Endothelial cell (in vitro differentiated cells): ENCODE results near the gene KCNQ4. TPM values are rescaled to one million over a fixed set of nuclear protein-coding genes. Genes with fewer than 3 reads are reported as not detected.
A peak's percentile ranks its signal among the peaks of the same experiment; 100 is the strongest.

Experiments
- DNase-seq: peaks from one replicate; pipeline ENCODE4 v3.0.0; 2021; ENCODE audit warnings: low spot score
- H3K27ac Mint-ChIP-seq: one replicate; pipeline ENCODE4 v1.8.0; 2021; ENCODE audit warnings: mixed read lengths, inconsistent platforms; ENCODE audit not compliant: unreplicated experiment
- H3K27me3 Mint-ChIP-seq: one replicate; pipeline ENCODE4 v1.8.0; 2021; ENCODE audit warnings: mild to moderate bottlenecking, moderate library complexity, mixed read lengths, inconsistent platforms; ENCODE audit not compliant: unreplicated experiment
- H3K36me3 Mint-ChIP-seq: one replicate; pipeline ENCODE4 v1.8.0; 2021; ENCODE audit warnings: mild to moderate bottlenecking, low read depth, mixed read lengths, inconsistent platforms; ENCODE audit not compliant: unreplicated experiment
- H3K4me1 Mint-ChIP-seq: one replicate; pipeline ENCODE4 v1.8.0; 2021; ENCODE audit warnings: mild to moderate bottlenecking, mixed read lengths, inconsistent platforms; ENCODE audit not compliant: unreplicated experiment
- H3K4me3 Mint-ChIP-seq: one replicate; pipeline ENCODE4 v1.8.0; 2021; ENCODE audit warnings: mild to moderate bottlenecking, mixed read lengths, inconsistent platforms; ENCODE audit not compliant: unreplicated experiment
- H3K9me3 Mint-ChIP-seq: one replicate; pipeline ENCODE4 v1.8.0; 2021; ENCODE audit warnings: mixed read lengths, inconsistent platforms; ENCODE audit not compliant: unreplicated experiment
- long read RNA-seq: library from polyadenylated mRNA; unstranded; transcript quantifications from one replicate; pipeline ENCODE4 v2.0.0, GENCODE V29; 2020; ENCODE audit not compliant: unreplicated experiment
- total RNA-seq: library from RNA; stranded (reverse); fragmentation: NEBNext Ultra II Directional; extraction: Animal tissue kit (Norgen Biotek cat#: 25700); gene quantifications from one replicate; pipeline ENCODE4 v1.2.1, GENCODE V29; 2021; ENCODE audit not compliant: unreplicated experiment
- TF ChIP-seq, protein P1 (sequence below): fragments of 200-600 bp; sonication (generic); IDR thresholded peaks from one replicate; pipeline ENCODE4 v1.5.0; 2021; ENCODE audit warnings: antibody characterized with exemption; ENCODE audit not compliant: unreplicated experiment

The KCNQ4 gene
- 1.5 TPM for total RNA-seq
- long read RNA-seq, result 0 reads

DNA sequence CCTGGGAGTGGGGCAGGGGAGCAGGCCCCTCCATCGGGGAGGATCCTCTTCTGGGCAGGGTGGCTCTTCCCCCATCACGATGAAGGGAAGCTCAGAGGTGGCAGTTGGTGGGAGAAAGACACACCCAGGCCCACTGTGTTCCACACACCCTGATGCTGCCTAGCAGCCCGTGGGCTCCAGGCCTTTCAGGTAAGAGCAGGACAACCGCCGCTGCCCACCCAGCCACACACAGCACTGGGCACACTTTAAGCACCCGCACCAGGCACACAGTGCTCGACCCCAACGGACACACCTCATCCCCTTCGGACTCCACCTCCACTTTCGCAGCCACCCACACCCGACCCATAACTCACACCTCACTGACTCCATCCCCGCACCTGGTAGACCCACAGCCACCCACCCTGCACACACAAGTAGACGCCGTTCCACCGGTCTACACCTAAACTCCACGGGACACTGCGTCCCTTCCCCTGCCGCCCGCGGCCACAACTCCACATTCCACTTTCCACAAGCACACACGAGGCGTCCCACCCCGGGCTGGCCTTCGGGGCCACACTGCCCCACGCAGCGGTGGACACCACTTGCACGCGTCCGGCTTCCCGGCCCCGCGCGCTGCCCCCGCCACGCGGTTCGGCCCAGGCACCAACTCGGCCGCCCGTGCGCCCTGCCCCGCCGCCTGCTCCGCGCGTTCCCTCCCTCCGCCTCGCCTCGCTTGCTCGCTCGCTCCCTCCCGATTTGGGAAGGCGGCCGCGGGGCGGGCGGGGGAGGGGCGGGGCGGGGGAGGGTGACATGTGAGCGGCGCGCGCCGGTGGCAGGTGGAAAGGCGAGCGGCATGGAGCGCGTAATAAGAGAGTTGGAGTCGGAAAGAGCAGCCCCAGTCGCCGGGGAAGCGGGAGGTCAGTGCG is at the start of gene KCNQ4:
KCNQ4 (plus strand) TSS at position 787 of the 905 bp plus-strand sequence. CDS start 307 bp downstream, outside the sequence.
- DNase-seq, result peak; percentile 31

DNA sequence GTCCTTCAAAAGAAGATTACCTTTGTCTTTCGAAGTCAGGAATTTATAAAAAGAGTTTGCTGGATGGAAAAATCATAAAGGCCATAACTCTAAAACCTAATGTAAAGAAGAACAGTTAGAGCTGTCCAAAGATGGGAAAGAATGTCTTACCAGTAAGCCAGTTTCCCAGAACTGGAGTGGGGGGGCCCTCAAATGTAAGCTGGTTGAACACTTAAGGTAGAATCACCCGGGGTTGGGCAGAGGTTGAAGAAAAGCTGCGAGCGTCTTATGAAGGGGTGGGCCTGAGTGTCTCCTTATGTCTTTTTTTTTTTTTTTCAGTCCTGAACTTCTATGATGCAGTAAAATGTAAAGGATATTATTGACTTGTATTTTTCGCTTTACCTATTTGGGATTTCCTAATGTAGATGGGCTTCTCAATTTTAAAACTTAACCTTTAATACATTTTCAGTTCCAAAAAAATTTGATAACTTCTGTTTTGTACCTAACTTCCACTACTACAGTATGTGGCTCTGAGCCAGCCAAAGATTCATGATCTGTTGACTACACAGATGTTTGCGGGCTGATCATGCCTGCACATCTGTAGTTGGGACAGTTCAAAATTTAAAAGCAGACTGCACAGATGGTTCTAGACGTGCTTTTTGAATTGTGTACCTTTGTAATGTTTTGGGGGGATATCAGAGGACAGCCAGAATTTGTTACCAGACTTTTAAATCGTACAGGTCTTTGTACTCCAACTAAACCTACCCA is 48.5 kb upstream of the KCNQ4 start:
- TF ChIP-seq, protein P1, sequence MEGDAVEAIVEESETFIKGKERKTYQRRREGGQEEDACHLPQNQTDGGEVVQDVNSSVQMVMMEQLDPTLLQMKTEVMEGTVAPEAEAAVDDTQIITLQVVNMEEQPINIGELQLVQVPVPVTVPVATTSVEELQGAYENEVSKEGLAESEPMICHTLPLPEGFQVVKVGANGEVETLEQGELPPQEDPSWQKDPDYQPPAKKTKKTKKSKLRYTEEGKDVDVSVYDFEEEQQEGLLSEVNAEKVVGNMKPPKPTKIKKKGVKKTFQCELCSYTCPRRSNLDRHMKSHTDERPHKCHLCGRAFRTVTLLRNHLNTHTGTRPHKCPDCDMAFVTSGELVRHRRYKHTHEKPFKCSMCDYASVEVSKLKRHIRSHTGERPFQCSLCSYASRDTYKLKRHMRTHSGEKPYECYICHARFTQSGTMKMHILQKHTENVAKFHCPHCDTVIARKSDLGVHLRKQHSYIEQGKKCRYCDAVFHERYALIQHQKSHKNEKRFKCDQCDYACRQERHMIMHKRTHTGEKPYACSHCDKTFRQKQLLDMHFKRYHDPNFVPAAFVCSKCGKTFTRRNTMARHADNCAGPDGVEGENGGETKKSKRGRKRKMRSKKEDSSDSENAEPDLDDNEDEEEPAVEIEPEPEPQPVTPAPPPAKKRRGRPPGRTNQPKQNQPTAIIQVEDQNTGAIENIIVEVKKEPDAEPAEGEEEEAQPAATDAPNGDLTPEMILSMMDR, result no peak
- H3K36me3 Mint-ChIP-seq, result peaks cover 12% of the 10 kb centered on the region
- H3K4me1 Mint-ChIP-seq, result peaks cover 25% of the 10 kb centered on the region
- DNase-seq, result no peak
- no peak overlapping the region for H3K4me3 Mint-ChIP-seq
- H3K27ac Mint-ChIP-seq, result peak overlapping the region; percentile 86
- peaks cover 3% of the 10 kb centered on the region for H3K27me3 Mint-ChIP-seq
- H3K9me3 Mint-ChIP-seq, result no peaks in the 10 kb centered on the region

More for the DNA sequence above, at the start of gene KCNQ4:
- TF ChIP-seq, protein P1, result no peak
- H3K36me3 Mint-ChIP-seq, result peaks cover 8% of the 10 kb centered on the region
- H3K4me1 Mint-ChIP-seq, result peaks cover 17% of the 10 kb centered on the region
- H3K27ac Mint-ChIP-seq, result peak within 1 kb of the TSS; percentile 67
- H3K9me3 Mint-ChIP-seq, result no peaks in the 10 kb centered on the region
- peaks cover 24% of the 10 kb centered on the region for H3K27me3 Mint-ChIP-seq
- H3K4me3 Mint-ChIP-seq, result peak within 1 kb of the TSS; percentile 83

DNA sequence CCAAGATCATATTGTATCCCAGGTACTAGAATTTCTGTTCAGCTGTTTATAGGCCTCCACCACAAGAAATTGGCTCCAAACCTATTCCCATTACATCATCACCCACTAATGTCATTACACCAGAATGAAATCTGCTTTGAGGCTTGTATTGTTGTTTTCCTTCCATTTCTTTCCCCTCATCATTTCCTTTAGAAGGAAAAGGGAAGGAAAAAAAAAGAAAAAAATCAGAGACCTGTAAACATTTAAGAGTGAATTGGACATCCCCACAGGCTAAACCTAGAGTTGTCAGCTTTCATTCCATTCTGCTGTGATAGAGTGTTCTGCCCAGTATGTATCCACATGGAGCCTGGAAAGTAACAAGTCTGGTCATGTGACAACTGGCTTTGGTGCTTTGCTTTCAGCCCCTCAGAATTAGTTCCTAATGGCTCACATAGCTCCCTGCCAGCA is 47.5 kb upstream of the KCNQ4 start:
- TF ChIP-seq, protein P1, result no peak
- DNase-seq, result no peak
- Mint-ChIP-seq H3K36me3 (peaks cover 12% of the 10 kb centered on the region), H3K4me3 (no peak overlapping the region), H3K4me1 (peaks cover 33% of the 10 kb centered on the region), H3K27ac (peak overlapping the region; percentile 92), H3K27me3 (peaks cover 3% of the 10 kb centered on the region), H3K9me3 (no peaks in the 10 kb centered on the region)

DNA sequence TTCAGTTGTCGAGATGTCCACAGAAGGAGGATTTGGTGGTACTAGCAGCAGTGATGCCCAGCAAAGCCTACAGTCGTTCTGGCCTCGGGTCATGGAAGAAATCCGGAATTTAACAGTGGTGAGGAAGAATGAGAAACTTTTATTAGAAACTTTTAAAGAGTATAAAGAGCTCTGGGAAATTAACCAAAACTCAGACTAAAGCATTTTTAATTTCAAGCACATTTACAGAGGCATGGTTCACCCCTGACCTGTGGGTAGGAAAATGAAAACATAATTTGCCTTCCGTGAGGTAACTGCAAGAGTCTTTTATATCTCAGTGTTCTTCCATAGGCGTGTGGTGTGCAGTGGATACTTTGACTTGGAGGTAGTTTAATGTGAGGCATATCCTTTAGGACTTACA is 44.8 kb upstream of the KCNQ4 start:
- Mint-ChIP-seq H3K27ac (peak overlapping the region; percentile 55), H3K27me3 (peaks cover 3% of the 10 kb centered on the region), H3K4me1 (peaks cover 37% of the 10 kb centered on the region), H3K36me3 (peaks cover 18% of the 10 kb centered on the region), H3K4me3 (no peak overlapping the region), H3K9me3 (no peaks in the 10 kb centered on the region)
- DNase-seq, result no peak
- TF ChIP-seq, protein P1, result no peak
